Loucy (cell line): Measurements from ENCODE around the gene ABTB2.

Experiments used
- H2AFZ ChIP-seq: fragments of 200-600 bp; sonication (generic); 2 replicates; pipeline ENCODE4 v1.6.0; 2016; ENCODE audit warnings: antibody characterized with exemption, mild to moderate bottlenecking, low read length, moderate library complexity
- H3F3A ChIP-seq: fragments of 200-600 bp; 2 replicates; pipeline ENCODE4 v1.6.0; 2016; ENCODE audit warnings: antibody characterized with exemption, low read depth, mild to moderate bottlenecking
- H3K27me3 ChIP-seq: fragments of 200-600 bp; sonication (generic); 2 replicates; pipeline ENCODE4 v1.6.1; 2014; ENCODE audit warnings: low read length, mild to moderate bottlenecking; ENCODE audit not compliant: insufficient read depth, poor library complexity, severe bottlenecking
- H3K36me3 ChIP-seq: fragments of 200-600 bp; sonication (generic); 2 replicates; pipeline ENCODE4 v1.6.1; 2016; ENCODE audit warnings: low read length; ENCODE audit not compliant: insufficient read depth
- H3K4me1 ChIP-seq: fragments of 200-600 bp; sonication (generic); 2 replicates; pipeline ENCODE4 v1.5.1; 2014; ENCODE audit warnings: low read length, mild to moderate bottlenecking; ENCODE audit not compliant: insufficient read depth, poor library complexity, severe bottlenecking
- H3K4me2 ChIP-seq: fragments of 200-600 bp; sonication (generic); 2 replicates; pipeline ENCODE4 v1.6.0; 2014; ENCODE audit warnings: antibody characterized with exemption, low read length, low read depth, mild to moderate bottlenecking; ENCODE audit not compliant: poor library complexity, severe bottlenecking
- H3K4me3 ChIP-seq: fragments of 200-600 bp; sonication (generic); 2 replicates; pipeline ENCODE4 v1.5.1; 2014; ENCODE audit warnings: low read length, mild to moderate bottlenecking, mixed read lengths; ENCODE audit not compliant: poor library complexity, severe bottlenecking
- H3K79me2 ChIP-seq: fragments of 200-600 bp; sonication (generic); 2 replicates; pipeline ENCODE4 v1.6.1; 2014; ENCODE audit warnings: low read length; ENCODE audit not compliant: insufficient read depth
- H3K9ac ChIP-seq: fragments of 200-600 bp; sonication (generic); 2 replicates; pipeline ENCODE4 v1.6.0; 2014; ENCODE audit warnings: mild to moderate bottlenecking, low read depth, low read length, moderate library complexity; ENCODE audit not compliant: poor library complexity, severe bottlenecking
- H3K9me2 ChIP-seq: fragments of 200-600 bp; sonication (generic); replicated peaks from 2 replicates; pipeline ENCODE4 v1.6.1; 2016; ENCODE audit warnings: low read depth, low read length, mixed read lengths
- H3K9me3 ChIP-seq: fragments of 200-600 bp; sonication (generic); 2 replicates; pipeline ENCODE4 v1.6.1; 2014; ENCODE audit warnings: mild to moderate bottlenecking, antibody characterized with exemption, low read length, low read depth; ENCODE audit not compliant: insufficient read depth
- H4K20me1 ChIP-seq: fragments of 200-600 bp; sonication (generic); 2 replicates; pipeline ENCODE4 v1.6.0; 2014; ENCODE audit warnings: antibody characterized with exemption, low read length, mild to moderate bottlenecking; ENCODE audit not compliant: insufficient read depth, poor library complexity, severe bottlenecking
- EZH2phosphoT487 ChIP-seq: fragments of 200-600 bp; IDR thresholded peaks from 2 replicates; pipeline ENCODE4 v1.6.1; 2018; ENCODE audit warnings: antibody characterized with exemption, mild to moderate bottlenecking, moderate library complexity, borderline replicate concordance
- TF ChIP-seq, protein P1 (sequence below): fragments of 200-600 bp; sonication (generic); conservative IDR thresholded peaks from 2 replicates; pipeline ENCODE4 v1.5.1; 2014; ENCODE audit warnings: mild to moderate bottlenecking, antibody characterized with exemption, low read length

The ABTB2 gene

DNA sequence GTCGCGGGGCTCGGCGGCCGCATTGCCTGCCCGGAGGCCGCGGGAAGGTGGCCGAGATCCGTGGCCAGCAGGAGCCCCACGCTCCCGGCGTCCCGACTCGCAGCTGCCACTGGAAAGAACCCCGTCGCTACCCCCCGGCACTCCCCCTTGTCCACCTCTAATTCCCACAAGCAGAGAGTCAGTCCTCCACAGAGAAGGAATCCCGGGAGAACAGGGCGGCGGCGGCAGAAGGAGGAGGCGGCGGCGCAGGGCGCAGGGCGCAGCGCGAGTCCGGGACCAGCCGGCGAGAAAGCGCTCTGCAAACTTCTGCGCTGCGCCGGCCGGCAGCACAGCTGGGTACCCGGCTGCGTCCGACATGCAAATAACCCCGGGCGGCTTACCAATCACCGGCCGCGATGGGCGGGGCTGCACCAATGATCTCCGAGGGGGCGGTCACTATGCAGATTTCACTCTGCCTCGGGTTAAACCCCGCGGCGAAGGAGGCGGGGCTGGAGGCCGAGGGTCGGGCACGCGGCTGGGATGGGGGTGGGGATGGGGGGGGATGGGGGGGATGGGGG is at the start of gene ABTB2:
ABTB2 (minus strand) TSS at position 310 of the 557 bp plus-strand sequence.
- Histone ChIP-seq H3K27me3 (peaks cover 4% of the 10 kb centered on the region), H3K9ac (peak within 1 kb of the TSS; percentile 78), H3K79me2 (no peaks in the 10 kb centered on the region), H3K4me2 (peak within 1 kb of the TSS; percentile 97), H3K4me3 (peak within 1 kb of the TSS; percentile 75), H3F3A (no peaks in the 10 kb centered on the region), H3K9me2 (no peaks in the 10 kb centered on the region), H2AFZ (peak within 1 kb of the TSS; percentile 79), H3K9me3 (no peaks in the 10 kb centered on the region), H4K20me1 (peaks cover 5% of the 10 kb centered on the region), H3K36me3 (no peaks in the 10 kb centered on the region), H3K4me1 (peaks cover 36% of the 10 kb centered on the region)
- TF ChIP-seq, protein P1, sequence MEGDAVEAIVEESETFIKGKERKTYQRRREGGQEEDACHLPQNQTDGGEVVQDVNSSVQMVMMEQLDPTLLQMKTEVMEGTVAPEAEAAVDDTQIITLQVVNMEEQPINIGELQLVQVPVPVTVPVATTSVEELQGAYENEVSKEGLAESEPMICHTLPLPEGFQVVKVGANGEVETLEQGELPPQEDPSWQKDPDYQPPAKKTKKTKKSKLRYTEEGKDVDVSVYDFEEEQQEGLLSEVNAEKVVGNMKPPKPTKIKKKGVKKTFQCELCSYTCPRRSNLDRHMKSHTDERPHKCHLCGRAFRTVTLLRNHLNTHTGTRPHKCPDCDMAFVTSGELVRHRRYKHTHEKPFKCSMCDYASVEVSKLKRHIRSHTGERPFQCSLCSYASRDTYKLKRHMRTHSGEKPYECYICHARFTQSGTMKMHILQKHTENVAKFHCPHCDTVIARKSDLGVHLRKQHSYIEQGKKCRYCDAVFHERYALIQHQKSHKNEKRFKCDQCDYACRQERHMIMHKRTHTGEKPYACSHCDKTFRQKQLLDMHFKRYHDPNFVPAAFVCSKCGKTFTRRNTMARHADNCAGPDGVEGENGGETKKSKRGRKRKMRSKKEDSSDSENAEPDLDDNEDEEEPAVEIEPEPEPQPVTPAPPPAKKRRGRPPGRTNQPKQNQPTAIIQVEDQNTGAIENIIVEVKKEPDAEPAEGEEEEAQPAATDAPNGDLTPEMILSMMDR = no peak
- no peak for TF ChIP-seq EZH2phosphoT487

DNA sequence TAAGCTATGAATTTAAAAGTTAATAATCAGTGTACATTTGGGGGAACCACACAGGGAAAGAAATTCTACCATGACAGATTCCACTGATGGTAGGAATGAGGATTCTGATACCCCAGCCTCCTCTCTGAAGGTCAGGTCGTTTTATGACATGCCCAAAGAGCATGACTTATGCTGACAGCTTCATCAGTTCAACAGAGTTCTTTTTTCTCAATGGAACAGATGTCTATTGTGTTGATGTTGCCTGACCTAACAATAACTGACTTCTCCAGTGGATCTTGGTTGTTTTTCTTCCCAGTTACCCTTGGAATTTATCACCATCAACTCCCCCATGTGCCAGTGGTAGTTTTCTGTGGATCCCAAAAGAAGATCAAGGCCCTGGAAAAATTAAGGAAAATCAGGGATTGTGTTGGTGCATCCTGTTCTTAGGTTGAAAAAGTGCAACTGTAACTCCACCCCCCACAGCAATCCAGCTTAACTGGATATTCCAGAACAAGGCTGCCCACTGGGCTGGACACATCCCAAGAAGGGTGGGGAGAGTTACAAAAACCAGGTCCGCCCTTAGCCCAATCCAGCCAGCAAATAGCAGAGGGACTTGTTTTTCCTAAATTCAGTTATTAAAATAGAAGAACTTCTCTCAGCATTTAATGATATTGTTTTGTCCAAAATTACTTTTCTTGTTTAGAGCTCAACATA is 49.5 kb upstream of the ABTB2 start:
- no peak overlapping the region for H3K4me3 ChIP-seq
- H3K36me3 ChIP-seq = no peaks in the 10 kb centered on the region
- TF ChIP-seq, protein P1 = no peak
- no peak for TF ChIP-seq EZH2phosphoT487
- no peak overlapping the region for H3K4me2 ChIP-seq
- no peaks in the 10 kb centered on the region for H3K79me2 ChIP-seq
- H3K9me3 ChIP-seq = no peaks in the 10 kb centered on the region
- H3K4me1 ChIP-seq = no peaks in the 10 kb centered on the region
- no peaks in the 10 kb centered on the region for H4K20me1 ChIP-seq
- H3F3A ChIP-seq = no peaks in the 10 kb centered on the region
- H3K9me2 ChIP-seq = no peaks in the 10 kb centered on the region
- no peak overlapping the region for H3K9ac ChIP-seq
- H3K27me3 ChIP-seq = no peaks in the 10 kb centered on the region
- no peak overlapping the region for H2AFZ ChIP-seq

- Histone ChIP-seq H3K4me3 (no peak overlapping the region), H3K36me3 (no peaks in the 10 kb centered on the region), H3K79me2 (no peaks in the 10 kb centered on the region), H4K20me1 (no peaks in the 10 kb centered on the region), H3K9ac (no peak overlapping the region), H3K4me2 (no peak overlapping the region), H3K9me2 (no peaks in the 10 kb centered on the region), H3K9me3 (no peaks in the 10 kb centered on the region), H2AFZ (no peak overlapping the region), H3K27me3 (no peaks in the 10 kb centered on the region), H3K4me1 (no peaks in the 10 kb centered on the region), H3F3A (no peaks in the 10 kb centered on the region)
- TF ChIP-seq, protein P1 = no peak
- TF ChIP-seq EZH2phosphoT487 = no peak
Observed at GRCh38 chr11:34406413-34406812, 48.6 kb upstream of the ABTB2 start.
